ENCODE results near the gene PC.

The PC gene

DNA sequence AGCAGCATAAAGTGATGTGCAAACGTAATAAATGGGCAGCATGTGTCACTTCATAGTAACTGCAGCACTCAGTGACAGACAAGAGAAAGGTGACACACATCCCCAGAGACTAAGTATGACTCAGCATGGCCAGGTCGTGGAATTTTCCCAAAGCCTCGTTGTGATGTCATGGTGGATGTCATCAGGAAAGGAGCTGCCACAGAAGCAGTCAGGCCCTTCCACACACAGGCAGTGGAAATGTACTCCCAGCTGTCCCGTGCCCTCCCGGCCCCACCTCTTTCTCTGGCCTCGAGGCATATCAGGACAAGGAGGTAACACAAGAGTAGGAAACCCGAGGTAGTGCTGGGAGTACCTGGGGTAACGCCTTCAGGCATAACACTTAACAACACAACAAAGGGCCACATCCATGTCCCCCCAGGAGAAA, 8.1 kb downstream of the PC start:
- DNase-seq = no peak

GRCh38 chr11:66938582-66939135, 19.5 kb downstream of the PC start:
- DNase-seq = no peak

DNA sequence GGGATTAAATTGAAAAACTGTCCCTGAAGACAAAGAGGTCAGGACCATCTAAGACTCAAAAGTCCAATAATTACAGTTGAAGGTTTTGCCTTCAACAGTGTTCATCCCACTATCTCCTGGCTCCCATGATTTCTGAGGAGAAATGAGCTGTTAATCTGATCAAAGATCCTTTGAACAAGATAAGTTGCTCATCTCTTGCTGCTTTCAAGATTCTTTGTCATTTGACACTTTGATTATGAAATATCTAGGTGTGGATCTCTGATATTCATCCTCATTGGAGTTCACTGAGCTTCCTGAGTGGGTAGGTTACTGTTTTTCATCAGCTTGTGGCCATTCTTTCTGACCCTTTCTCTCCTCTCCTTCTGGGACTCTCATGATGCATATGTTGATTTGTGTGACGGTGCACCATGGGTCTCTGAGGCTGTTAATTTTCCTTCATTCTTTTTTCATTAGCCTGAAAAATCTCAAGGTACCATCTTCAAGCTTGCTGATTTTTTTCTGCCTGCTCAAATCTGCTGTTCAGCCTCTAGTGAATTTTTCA, 20.9 kb downstream of the PC start:
- DNase-seq = no peak

DNA sequence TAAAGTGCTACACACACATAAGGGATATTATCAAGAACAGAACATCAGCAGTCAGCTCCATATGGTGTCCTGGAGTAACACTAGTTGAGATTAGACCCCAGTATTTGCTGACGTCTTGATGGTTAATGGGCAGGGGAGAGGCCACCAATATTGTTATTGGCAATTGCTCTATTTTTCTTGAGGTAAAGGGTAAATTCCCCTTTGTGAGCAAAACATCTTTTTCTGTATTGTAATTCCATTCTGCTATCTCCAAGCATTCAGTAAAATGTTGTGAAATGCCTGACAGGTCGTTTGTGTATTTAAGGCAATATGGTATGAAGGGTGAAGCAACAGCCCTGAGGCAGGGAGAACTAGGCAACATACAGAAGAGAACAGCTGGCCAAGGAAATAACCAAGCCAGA, 21.9 kb downstream of the PC start:
- no peak for DNase-seq

DNA sequence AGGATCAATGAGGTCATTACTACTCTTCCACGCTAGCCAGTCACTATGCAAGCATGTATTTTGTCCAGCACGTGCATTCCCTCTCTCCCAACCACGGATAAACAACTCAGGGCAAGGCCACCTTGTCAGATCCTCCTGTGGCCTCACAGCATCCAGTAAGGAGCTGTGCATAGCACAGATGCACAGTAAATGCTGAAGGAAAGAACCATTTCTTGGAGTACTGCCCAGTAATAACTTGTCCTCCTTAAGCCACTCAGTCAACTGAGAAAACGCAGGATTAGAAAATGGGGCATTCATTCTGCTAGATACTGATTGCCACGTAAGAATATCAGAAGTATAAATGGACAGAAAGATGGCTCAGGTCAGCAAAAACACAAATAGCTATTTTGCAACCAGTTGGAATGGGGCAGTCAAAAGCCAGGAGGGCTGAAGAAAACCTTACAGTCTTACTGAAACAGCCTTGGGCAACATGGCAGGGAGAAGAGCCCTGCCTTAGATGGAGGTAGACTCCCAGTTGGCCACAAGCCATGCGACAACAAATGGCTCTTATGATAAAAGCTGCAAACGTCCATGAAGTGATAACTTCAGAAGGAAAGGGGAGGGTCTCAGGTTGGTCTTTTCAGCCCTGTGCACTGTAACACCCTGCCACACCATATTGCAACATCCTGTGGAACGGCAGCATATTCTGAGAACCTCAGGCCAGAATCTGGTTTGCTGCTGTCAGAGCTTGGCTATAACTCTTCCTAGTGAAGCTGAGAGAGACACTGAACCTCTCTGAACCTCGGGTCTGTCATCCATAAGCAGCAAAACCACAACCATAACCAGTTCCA, 23.0 kb downstream of the PC start:
- DNase-seq = no peak

DNA sequence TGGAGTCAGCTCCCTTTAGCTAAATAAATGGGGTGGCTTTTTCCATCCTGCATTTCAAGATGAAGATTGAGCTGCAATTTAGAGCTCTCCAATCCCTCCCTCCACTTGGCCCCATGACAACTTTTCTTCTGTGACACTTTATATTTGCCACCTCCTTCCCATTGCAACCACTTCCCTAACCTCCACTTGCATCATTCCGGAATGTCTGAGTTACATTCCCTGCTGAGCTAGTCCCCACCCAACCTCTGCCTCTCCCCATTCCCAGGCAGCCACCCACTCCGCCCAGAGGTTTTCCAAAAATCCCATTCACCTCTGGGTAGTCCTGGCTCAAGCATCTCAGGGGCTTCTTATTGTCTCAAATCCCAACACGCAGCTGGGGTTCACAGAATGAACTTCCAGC, 24.7 kb downstream of the PC start:
- no peak for DNase-seq

- no peak for DNase-seq
Measured at GRCh38 chr11:66932543-66932942, 25.6 kb downstream of the PC start.

GRCh38 chr11:66929753-66930152, 28.4 kb downstream of the PC start:
- no peak for DNase-seq

DNA sequence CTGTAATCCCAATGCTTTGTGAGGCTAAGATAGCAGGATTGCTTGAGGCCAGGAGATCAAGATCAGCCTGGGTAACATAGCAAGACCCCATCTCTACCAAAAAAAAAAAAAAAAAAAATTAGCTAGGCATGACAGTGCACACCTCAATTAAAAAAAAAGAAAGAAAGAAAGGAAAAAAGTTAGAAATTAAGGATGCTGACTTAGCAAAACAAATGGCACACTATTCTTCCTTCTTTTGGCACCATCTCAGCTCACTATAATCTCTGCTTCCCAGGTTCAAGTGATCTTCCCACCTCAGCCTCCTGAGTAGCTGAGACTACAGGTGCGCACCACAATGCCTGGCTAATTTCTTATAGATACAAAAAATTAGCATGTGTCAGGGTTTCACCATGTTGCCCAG, 33.9 kb downstream of the PC start:
- no peak for DNase-seq

DNA sequence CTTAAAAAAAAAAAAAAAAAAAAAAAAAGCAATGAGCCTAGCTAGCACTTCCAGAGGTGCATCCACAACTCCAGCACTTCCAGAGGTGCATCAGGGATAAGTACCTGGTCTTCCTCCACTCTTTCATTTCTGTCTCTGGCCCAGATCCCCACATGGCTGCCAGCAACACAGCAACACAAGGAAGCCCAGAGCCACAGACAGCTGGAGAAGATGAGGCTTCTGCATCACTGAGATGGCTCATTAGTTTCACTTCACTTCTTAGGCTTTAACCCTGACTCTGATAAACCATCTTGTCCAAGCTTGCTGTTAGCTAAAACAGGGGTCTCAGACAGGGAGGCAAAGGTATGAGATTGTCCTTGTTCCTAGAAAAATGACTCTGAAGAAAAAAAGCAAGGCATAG, 35.6 kb downstream of the PC start:
- DNase-seq = no peak

- peak; percentile 49 for DNase-seq
Measured at GRCh38 chr11:66920978-66921784, 37.0 kb downstream of the PC start.

GRCh38 chr11:66919923-66920322, 38.3 kb downstream of the PC start:
- peak; percentile 76 for DNase-seq

GRCh38 chr11:66918741-66919140, 39.4 kb downstream of the PC start:
- DNase-seq = no peak

GRCh38 chr11:66915866-66916265, 42.3 kb downstream of the PC start:
- DNase-seq = no peak

DNA sequence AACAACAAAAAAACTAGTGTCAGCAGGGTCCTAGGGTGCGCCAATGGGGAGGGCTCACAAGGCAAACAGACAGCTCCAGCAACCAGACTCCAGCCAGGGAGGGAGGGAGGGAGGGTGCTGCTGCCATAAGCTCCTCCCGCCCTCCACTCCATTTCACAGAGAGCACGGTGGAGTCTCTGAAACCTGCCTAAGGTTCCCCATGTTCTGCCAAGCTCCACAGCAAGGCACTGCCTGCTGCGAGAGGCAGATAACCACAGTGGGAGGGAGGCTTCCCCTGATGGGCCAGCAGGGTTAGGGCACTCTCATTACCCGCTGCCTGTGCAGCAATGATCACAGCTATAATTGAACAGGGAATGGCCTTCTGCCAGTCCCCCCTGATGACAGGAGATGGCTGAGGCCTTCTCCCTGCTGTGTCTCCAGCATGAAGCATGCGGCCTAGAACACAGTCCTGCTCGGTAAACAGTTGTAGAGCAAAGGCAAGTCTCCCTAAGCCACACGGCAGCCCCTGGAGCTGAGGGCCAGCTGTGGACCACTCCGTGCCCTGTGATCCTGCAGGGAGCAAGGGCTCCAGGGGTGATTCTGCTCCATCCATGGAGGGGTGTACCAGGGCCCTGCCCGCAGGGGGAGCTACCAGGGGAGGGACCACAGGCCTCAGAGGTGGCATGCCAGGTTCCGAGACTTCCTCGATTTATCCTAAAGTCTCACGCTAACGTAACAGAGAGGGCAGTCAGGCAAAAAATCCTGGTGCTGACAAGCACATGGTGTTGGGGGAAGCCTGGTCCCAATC, 42.9 kb downstream of the PC start:
- DNase-seq = peak; percentile 22

DNA sequence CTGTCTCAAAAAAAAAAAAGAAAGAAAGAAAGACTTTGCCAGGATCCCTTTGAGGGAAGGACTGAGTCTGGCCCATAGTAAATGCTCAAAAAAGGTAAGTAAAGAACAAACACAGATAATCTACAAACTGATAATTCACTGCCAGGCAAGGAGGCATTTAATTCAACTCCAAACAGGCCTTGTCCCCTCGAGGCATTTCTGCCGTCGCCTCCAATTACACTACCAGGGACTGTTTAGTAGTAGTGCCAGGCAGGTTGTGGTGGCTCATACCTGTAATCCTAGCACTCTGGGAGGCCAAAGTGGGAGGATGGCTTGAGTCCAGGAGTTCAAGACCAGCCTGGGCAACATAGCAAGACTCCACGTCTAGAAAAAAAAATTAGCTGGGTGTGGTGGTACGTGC, 43.7 kb downstream of the PC start:
- no peak for DNase-seq

GRCh38 chr11:66912911-66913310, 45.3 kb downstream of the PC start:
- DNase-seq = peak; percentile 88

GRCh38 chr11:66912361-66912760, 45.8 kb downstream of the PC start:
- DNase-seq = no peak

DNA sequence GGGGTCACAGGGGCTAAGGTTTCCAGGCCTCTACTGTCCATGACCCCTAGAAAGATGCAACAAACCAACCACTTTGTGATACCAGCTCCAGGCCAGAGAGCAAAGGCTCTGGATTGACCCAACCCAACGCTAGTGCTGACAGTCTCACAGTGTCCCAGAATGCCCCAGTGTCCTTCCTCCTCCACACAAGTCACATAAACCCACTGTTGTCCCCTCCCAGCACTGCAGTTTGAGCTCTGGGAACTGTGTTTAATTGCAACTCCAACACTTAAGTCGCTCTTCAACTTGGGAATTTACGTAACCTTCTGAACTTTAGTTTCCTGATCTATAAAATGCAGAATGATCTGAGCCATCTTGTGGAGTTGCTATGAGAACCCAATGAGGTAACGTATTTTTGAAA, 47.5 kb downstream of the PC start:
- DNase-seq = no peak

- no peak for DNase-seq
Measured at GRCh38 chr11:66910016-66910415, 48.2 kb downstream of the PC start.

- DNase-seq = no peak
Measured at GRCh38 chr11:66909181-66909580, 49.0 kb downstream of the PC start.

- peak; percentile 48 for DNase-seq
Measured at GRCh38 chr11:66907751-66908630, 50.2 kb downstream of the PC start.

All from midbrain (tissue), 1 donor.